Smooth muscle cell of the brain vasculature (primary cell): ENCODE measurements around the gene NEDD8.

Source experiments
- DNase-seq: peaks from one replicate; pipeline ENCODE4 v3.0.0-alpha.2; 2012; ENCODE audit warnings: low read depth, low spot score

NEDD8 gene

GRCh38 chr14:24263848-24264247, 31.7 kb upstream of the NEDD8 start:
- no peak for DNase-seq

GRCh38 chr14:24262821-24263733, 30.9 kb upstream of the NEDD8 start, which contains the start of gene TGM1:
TSS of gene TGM1 (minus strand) at chr14:24263177. CDS start at chr14:24262352, 825 bp downstream.
- no peak for DNase-seq

GRCh38 chr14:24261969-24262327, 29.8 kb upstream of the NEDD8 start:
- DNase-seq = no peak

- no peak for DNase-seq
Measured at GRCh38 chr14:24261256-24261968, 29.2 kb upstream of the NEDD8 start.

GRCh38 chr14:24260780-24261157, 28.6 kb upstream of the NEDD8 start:
- no peak for DNase-seq

GRCh38 chr14:24260026-24260779, 28.0 kb upstream of the NEDD8 start:
- no peak for DNase-seq

- no peak for DNase-seq
Measured at GRCh38 chr14:24259282-24260025, 27.3 kb upstream of the NEDD8 start.

- no peak for DNase-seq
Measured at GRCh38 chr14:24258548-24259265, 26.5 kb upstream of the NEDD8 start.

- DNase-seq = no peak
Measured at GRCh38 chr14:24258119-24258518, 26.0 kb upstream of the NEDD8 start.

- DNase-seq = no peak
Measured at GRCh38 chr14:24256960-24257359, 24.8 kb upstream of the NEDD8 start.

- no peak for DNase-seq
Measured at GRCh38 chr14:24255931-24256711, 24.0 kb upstream of the NEDD8 start.

GRCh38 chr14:24255438-24255837, 23.3 kb upstream of the NEDD8 start:
- no peak for DNase-seq

- DNase-seq = no peak
Measured at GRCh38 chr14:24254630-24255392, 22.6 kb upstream of the NEDD8 start.

- DNase-seq = no peak
Measured at GRCh38 chr14:24253936-24254335, 21.8 kb upstream of the NEDD8 start.

- DNase-seq = no peak
Measured at GRCh38 chr14:24252289-24253124, 20.3 kb upstream of the NEDD8 start.

- DNase-seq = no peak
Measured at GRCh38 chr14:24251880-24252288, 19.7 kb upstream of the NEDD8 start.

GRCh38 chr14:24250354-24250753, 18.2 kb upstream of the NEDD8 start:
- DNase-seq = no peak
